ENCODE results near the gene PRAMEF11.
"Not testable (repeated sequence)": the region's sequence is repeated elsewhere in the genome, so short reads cannot be mapped to it uniquely, and the experiment has no call there.

Gene PRAMEF11

DNA sequence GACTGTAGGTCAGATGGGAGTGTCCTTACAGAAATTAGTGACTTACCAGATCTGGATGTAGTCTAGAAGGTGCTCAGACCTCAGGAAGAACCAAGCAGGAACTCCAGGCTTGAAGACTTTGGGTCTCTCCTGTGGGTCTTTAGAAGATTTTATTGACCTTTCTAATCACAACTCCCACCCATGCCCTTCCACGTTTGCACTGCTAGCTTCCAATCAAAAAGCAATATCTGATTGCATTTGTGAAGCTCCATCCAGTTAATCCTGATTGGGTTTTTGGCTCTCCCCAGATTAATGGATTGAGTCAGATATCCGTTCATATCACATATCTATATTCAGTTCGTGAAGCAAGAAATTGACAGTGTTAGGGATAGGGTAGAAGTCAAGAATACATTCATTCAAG, at the start of gene PRAMEF11:
Gene PRAMEF11 (minus strand): TSS at position 101 of the 400 bp plus-strand sequence. CDS start 2,621 bp downstream, outside the sequence.
- not testable (repeated sequence) for DNase-seq (ENCODE audit: low read depth)

- not testable (repeated sequence) for DNase-seq (ENCODE audit: low read depth)
Observed at GRCh38 chr1:12878453-12878852, 47.2 kb upstream of the PRAMEF11 start.

GRCh38 chr1:12863131-12863880, 32.1 kb upstream of the PRAMEF11 start:
- DNase-seq (ENCODE audit: low read depth), result not testable (repeated sequence)

DNA sequence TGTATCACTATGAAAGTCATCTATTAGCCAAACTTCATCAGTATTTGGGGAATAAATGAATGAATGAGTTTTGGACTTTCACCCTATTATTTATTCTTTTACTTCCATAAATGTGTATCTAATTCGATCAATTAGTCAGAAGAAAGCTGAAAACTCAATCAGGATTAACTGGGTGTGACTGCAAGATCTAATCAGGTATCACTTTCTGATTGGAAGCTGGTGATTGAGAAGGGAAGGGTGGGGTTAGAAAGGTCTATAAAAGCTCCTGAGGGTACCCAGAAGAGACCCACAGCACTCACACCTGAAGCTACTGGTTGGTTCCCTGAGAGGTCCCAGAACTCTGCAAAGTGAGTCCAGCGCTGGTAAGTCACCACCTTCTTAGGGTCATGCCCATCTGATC, 25.6 kb upstream of the PRAMEF11 start, which contains the start of gene PRAMEF2:
Gene PRAMEF2 (plus strand): TSS at position 301 of the 400 bp plus-strand sequence. CDS start 1,924 bp downstream, outside the sequence.
- DNase-seq (ENCODE audit: low read depth), result not testable (repeated sequence)

DNA sequence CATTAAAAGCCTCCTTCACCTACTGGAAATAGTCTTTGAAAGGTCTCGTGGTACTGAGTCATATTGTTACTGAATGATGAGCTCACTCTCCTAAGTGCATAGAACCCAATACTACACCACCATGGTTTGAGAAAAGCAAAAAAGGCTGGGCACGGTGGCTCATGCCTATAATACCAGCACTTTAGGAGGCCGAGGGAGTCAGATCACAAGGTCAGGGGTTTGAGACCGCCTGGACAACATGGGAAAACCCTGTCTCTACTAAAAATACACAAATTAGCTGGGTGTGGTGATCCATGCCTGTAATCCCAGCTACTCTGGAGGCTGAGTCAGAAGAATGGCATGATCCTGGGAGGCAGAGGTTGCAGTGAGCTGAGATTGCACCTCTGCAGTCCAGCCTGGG, 20.6 kb upstream of the PRAMEF11 start:
- no peak for DNase-seq (ENCODE audit: low read depth)

- DNase-seq (ENCODE audit: low read depth), result not testable (repeated sequence)
Observed at GRCh38 chr1:12848620-12849019, 17.4 kb upstream of the PRAMEF11 start, which contains the start of gene HNRNPCL1. Gene HNRNPCL1 (minus strand): TSS chr1:12848720. CDS start chr1:12848289, 431 bp downstream.

GRCh38 chr1:12833251-12833650, 2.0 kb upstream of the PRAMEF11 start:
- DNase-seq (ENCODE audit: low read depth), result not testable (repeated sequence)

GRCh38 chr1:12819061-12819460, 12.1 kb downstream of the PRAMEF11 start:
- not testable (repeated sequence) for DNase-seq (ENCODE audit: low read depth)

DNA sequence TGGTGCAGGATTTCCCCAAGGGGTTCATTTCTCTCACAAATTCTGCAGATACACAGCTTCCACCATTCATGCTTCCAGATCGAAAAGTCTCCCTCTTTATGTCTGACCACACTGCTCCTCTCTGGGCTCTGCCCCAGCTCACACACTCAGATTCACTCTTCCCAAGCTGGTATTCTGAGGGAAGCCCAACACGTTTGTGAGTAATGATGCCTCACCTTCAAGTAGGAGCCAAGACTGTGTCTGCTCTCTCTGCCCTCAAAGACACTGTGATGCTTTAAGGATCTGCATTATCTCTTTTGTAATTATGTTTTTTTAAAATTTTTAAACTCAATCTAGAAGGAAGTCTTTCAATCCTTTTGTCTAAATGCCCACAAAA, 19.8 kb downstream of the PRAMEF11 start:
- DNase-seq (ENCODE audit: low read depth), result no peak

DNA sequence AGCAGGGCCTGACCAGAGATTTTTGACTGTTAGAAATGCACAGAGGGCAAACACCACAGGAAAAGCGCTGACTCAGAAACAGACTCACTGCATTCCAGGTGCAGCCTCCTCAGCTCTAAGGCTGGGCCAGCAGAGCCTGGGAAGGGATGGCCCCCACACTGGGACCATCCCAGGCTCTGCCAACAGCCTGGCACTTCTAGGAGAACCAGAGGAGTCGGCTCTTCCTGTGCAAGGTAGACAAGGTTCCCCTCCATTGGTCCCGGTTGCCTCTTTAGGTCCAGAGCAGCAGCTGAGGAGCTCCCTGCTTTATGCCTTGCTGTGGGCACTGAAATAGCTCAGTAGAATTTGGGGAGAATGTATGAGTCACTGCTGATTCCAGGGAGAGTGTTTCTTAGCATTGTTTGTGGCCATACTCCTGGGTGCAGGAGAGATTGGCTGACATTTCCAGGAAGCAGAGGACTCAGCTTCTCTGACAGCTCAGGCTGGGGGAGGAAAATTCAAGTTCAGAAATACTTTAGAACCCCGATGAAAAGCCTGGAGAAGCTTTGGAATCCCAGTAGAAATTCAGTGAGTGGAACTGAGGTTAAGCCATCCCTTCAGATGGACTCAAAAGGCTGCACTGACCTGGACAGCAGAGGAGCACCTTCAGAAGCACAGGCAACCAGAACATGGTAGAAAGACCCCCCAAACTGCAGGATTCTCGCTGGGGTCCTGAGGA, 20.4 kb downstream of the PRAMEF11 start:
- DNase-seq (ENCODE audit: low read depth), result no peak

GRCh38 chr1:12809933-12810332, 21.3 kb downstream of the PRAMEF11 start:
- DNase-seq (ENCODE audit: low read depth), result no peak

GRCh38 chr1:12799730-12800129, 31.5 kb downstream of the PRAMEF11 start:
- DNase-seq (ENCODE audit: low read depth), result no peak

DNA sequence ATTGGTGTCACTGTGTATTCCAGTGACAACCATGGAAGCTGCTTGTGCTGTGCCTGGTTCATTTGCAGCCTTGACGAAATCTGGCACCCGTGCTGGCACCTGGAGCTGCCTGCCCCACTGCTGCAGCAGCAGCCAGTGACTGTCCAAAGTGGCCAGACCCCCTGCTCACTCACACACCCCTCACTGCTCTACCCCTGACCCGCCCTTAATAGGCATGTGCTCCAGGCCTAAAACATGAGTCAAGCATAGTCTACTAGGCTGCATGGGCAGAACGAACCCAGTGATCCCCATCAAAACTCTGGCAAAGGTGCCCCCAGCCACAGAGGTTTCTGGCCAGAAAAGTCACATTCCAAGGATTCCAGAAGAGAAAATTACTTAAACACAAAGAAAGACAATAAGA, 32.3 kb downstream of the PRAMEF11 start:
- no peak for DNase-seq (ENCODE audit: low read depth)

DNA sequence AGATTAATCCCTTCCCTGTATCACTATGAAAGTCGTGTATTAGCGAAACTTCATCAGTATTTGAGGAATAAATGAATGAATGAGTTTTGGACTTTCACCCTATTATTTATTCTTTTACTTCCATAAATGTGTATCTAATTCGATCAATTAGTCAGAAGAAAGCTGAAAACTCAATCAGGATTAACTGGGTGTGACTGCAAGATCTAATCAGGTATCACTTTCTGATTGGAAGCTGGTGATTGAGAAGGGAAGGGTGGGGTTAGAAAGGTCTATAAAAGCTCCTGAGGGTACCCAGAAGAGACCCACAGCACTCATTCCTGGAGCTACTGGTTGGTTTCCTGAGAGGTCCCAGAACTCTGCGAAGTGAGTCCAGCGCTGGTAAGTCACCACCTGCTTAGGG, 40.1 kb downstream of the PRAMEF11 start, which contains the start of gene PRAMEF1:
Gene PRAMEF1 (plus strand): TSS at position 301 of the 400 bp plus-strand sequence. CDS start 1,831 bp downstream, outside the sequence.
- DNase-seq (ENCODE audit: low read depth), result not testable (repeated sequence)

DNA sequence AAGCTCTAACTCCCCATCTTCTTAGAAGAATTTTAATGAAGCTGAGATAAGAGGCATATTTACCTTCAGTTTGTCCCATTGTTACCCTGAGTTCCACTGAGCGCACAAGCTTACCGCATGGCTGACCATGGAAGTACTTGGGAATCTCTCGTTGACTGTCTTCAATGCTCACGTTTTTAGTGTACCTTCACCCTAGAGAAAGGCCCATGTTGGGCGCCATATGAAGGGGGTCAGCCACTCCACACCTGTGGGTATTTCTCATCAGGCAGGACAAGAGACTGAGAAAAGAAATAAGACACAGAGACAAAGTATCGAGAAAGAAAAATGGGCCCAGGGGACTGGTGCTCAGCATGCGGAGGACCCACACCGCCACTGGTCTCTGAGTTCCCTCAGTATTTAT, 46.5 kb downstream of the PRAMEF11 start:
- not testable (repeated sequence) for DNase-seq (ENCODE audit: low read depth)

GRCh38 chr1:12783783-12784182, 47.4 kb downstream of the PRAMEF11 start:
- DNase-seq (ENCODE audit: low read depth), result not testable (repeated sequence)

DNA sequence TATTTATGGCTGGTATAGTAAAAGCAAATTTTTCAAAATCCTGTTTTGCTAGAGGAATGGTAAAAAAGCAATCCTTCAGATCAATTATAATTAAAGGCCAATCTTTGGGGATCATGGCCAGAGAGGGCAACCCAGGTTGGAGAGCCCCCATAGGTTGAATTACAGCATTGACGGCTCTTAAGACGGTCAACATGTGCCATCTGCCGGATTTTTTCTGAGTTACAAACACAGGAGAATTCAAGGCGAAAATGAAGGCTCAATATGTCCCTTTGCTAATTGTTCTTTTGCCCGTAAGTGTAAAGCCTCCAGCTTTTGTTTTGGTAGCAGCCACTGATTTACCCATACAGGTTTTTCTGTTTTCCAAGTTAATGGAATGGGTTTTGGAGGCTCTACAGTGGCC, 49.7 kb downstream of the PRAMEF11 start:
- not testable (repeated sequence) for DNase-seq (ENCODE audit: low read depth)

DNA sequence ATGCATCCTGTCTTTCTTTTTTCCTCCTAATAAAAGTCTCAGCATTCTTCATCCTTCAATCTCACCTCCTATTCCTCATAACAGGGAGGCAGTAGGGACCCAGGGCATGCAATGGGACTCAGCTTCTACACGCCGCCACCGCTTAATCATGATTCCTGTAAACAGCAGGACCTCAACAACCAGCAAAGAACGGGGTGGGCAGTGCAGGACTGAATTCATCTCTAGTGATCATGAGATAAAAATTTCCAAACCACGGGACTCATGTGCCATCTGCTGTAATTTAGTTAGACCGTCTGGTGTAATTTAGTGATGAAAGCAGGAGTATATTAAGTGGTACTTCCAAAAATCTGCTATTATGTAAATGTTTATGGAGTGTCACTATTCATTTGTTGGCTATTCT, 52.3 kb downstream of the PRAMEF11 start:
- no peak for DNase-seq (ENCODE audit: low read depth)

DNA sequence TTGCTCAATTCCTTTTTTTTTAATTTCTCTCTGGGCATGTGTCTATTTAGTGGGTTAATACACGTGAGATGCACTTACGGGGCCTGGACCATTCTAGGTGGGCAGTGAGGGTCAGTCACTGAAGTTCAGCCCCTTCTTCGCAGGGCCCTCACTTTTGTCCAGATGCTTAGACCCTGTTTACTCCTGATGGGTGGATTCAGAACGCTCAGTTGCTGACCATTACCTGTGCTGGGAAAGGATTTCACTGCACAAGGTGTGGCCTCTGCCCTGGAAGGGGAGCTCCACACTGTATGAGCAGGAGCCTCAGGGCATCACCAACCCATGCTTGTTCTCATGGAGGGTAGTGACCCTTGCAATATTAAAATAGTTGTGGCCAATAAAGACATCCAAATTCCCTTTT, 53.1 kb downstream of the PRAMEF11 start:
- no peak for DNase-seq (ENCODE audit: low read depth)

DNA sequence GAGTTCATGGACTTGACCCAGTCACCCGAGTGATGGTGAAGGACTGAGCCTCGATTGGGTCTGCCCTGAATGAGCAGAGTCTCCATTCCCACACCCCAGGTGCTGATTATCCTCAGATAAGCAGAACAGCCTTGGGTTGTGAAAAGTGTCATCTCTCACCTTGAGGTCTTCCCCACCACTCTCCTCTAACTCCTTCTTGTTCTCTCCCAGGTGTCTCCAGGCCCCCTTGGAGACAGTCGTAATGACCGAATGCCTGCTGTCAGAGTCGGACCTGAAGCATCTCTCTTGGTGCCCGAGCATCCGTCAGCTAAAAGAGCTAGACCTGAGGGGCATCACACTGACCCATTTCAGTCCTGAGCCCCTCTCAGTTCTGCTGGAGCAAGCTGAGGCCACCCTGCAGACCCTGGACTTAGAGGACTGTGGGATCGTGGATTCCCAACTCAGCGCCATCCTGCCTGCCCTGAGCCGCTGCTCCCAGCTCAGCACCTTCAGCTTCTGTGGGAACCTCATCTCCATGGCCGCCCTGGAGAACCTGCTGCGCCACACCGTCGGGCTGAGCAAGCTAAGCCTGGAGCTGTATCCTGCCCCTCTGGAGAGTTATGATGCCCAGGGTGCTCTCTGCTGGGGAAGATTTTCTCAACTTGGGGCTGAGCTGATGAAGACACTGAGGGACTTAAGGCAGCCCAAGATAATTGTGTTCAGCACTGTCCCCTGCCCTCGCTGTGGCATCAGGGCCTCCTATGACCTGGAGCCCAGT, 54.2 kb downstream of the PRAMEF11 start:
- DNase-seq (ENCODE audit: low read depth), result no peak

- DNase-seq (ENCODE audit: low read depth), result no peak
Observed at GRCh38 chr1:12775443-12775842, 55.8 kb downstream of the PRAMEF11 start.

DNA sequence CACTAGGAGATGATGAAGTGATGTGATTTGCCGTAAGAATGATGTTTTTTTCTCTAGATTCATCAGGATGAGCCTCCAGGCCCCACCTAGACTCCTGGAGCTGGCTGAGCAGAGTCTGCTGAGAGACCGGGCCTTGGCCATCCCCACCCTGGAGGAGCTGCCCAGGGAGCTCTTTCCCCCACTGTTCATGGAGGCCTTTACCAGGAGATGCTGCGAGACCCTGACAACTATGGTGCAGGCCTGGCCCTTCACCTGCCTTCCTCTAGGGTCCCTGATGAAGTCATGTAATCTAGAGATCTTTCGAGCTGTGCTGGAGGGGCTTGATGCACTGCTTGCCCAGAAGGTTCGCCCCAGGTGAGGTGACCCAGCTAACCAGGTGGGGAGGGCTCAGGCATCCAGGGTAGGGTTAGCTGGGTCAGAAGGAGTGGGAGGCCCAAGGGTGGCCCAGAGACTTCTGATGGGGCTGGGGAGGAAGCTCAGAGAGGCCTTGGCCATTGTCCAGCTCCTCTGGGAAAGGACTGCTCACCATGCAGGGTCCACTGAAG, 56.3 kb downstream of the PRAMEF11 start:
- DNase-seq (ENCODE audit: low read depth), result no peak

All from fibroblast of the conjunctiva (primary cell).